ENCODE measurements around the gene GJA3. TPM values are rescaled to one million over a fixed set of nuclear protein-coding genes. Genes with fewer than 3 reads are reported as not detected.

Gene GJA3
- total RNA-seq, 4 donors from 2014 or later, result not detected

GRCh38 chr13:20142023-20142926, 18.6 kb downstream of the GJA3 start:
- peaks cover 9 to 16% (median 12%) of the 10 kb centered on the region in 4 donors for H3K4me1 ChIP-seq
- H3K36me3 ChIP-seq, result no peaks in the 10 kb centered on the region
- peak overlapping the region; percentile 9 to 24 (median 14) for H3K4me3 ChIP-seq
- H3K27ac ChIP-seq (replicated peaks in 1 of 4), result no peak overlapping the region
- WGBS, result 60% methylated on average over 27 of the region's 84 CpGs
- intact Hi-C loops (cut with DNase I), result no loop called here
- TF ChIP-seq, protein P1, sequence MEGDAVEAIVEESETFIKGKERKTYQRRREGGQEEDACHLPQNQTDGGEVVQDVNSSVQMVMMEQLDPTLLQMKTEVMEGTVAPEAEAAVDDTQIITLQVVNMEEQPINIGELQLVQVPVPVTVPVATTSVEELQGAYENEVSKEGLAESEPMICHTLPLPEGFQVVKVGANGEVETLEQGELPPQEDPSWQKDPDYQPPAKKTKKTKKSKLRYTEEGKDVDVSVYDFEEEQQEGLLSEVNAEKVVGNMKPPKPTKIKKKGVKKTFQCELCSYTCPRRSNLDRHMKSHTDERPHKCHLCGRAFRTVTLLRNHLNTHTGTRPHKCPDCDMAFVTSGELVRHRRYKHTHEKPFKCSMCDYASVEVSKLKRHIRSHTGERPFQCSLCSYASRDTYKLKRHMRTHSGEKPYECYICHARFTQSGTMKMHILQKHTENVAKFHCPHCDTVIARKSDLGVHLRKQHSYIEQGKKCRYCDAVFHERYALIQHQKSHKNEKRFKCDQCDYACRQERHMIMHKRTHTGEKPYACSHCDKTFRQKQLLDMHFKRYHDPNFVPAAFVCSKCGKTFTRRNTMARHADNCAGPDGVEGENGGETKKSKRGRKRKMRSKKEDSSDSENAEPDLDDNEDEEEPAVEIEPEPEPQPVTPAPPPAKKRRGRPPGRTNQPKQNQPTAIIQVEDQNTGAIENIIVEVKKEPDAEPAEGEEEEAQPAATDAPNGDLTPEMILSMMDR (IDR thresholded peaks at IDR 0.05), result no peak
- TF ChIP-seq POLR2AphosphoS5 (IDR thresholded peaks at IDR 0.05) (no peak), EP300 (IDR thresholded peaks at IDR 0.05) (no peak), POLR2A (IDR thresholded peaks at IDR 0.05; ENCODE audit: low read depth) (no peak)
- H3K9me3 ChIP-seq, result no peaks in the 10 kb centered on the region
- peaks cover 0 to 81% (median 16%) of the 10 kb centered on the region in 4 donors for H3K27me3 ChIP-seq
- no peak for DNase-seq (ENCODE audit: extremely low spot score)

GRCh38 chr13:20141238-20142022, 19.4 kb downstream of the GJA3 start:
- Histone ChIP-seq H3K9me3 (no peaks in the 10 kb centered on the region), H3K36me3 (no peaks in the 10 kb centered on the region), H3K27me3 (peaks cover 0 to 85% (median 18%) of the 10 kb centered on the region in 4 donors), H3K4me1 (peaks cover 14 to 20% (median 18%) of the 10 kb centered on the region in 4 donors), H3K4me3 (peak overlapping the region in 2 of 4 donors; percentile 17 to 24), H3K27ac (replicated peaks in 1 of 4) (no peak overlapping the region)
- WGBS, result 74% methylated on average over 12 of the region's 14 CpGs
- TF ChIP-seq POLR2AphosphoS5 (IDR thresholded peaks at IDR 0.05) (no peak), POLR2A (IDR thresholded peaks at IDR 0.05; ENCODE audit: low read depth) (no peak), EP300 (IDR thresholded peaks at IDR 0.05) (no peak)
- TF ChIP-seq, protein P1 (IDR thresholded peaks at IDR 0.05), result no peak
- intact Hi-C loops (cut with DNase I), result loop anchor here (2.0 kb wide), 1 partner anchor 35 kb away; no protein-coding TSS in a partner anchor
- no peak for DNase-seq (ENCODE audit: extremely low spot score)

DNA sequence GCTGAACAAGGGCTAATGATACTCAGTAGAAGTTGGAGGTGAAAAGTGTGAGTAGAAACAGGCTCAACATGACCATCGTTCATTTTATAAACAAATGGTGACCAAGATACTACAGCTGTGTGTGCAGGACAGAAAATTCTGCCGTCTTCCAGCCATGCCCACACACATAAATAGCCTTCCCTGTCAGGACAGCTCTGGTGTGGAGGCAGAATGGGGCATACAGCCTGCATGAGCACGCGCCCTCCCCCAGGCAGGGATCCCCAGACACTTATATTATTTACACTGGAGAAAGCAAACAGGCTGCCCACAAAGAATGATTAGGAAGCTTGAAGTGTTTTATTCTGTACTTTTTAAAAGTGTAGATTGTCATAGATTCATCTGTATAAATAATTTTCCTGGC, 20.4 kb downstream of the GJA3 start:
- DNase-seq (ENCODE audit: extremely low spot score), result no peak
- TF ChIP-seq POLR2A (IDR thresholded peaks at IDR 0.05; ENCODE audit: low read depth) (no peak), EP300 (IDR thresholded peaks at IDR 0.05) (no peak), POLR2AphosphoS5 (IDR thresholded peaks at IDR 0.05) (no peak)
- TF ChIP-seq, protein P1 (IDR thresholded peaks at IDR 0.05), result no peak
- Histone ChIP-seq H3K27ac (replicated peaks in 1 of 4) (no peak overlapping the region), H3K27me3 (peaks cover 0 to 85% (median 18%) of the 10 kb centered on the region in 4 donors), H3K4me1 (peaks cover 14 to 20% (median 18%) of the 10 kb centered on the region in 4 donors), H3K36me3 (no peaks in the 10 kb centered on the region), H3K9me3 (no peaks in the 10 kb centered on the region), H3K4me3 (no peak overlapping the region)
- intact Hi-C loops (cut with DNase I), result loop anchor here (2.0 kb wide), 1 partner anchor 36 kb away; no protein-coding TSS in a partner anchor
- 73% methylated on average over 4 of the region's 4 CpGs for WGBS

DNA sequence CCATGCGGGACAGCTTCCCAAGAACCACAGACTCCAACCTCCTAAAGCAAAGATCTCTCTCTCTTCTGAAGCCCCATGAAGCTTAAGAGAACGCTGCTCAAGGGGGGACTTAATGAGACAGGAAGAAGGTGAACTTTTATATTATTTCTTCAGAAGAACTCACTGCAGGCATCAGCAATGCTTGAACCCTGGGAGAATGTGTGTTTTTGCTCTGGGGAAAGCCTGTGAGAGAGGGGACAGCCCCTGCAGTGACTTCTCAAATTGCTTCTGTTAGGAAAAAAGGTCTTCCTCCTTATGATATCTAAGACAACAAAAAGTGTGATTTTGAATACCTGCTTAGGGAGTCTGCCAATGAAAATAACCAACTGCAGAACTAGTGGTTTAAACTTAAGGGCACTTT, 23.0 kb downstream of the GJA3 start:
- no peak for DNase-seq (ENCODE audit: extremely low spot score)
- Histone ChIP-seq H3K4me1 (peaks cover 14 to 20% (median 18%) of the 10 kb centered on the region in 4 donors), H3K27ac (replicated peaks in 1 of 4) (no peak overlapping the region), H3K36me3 (no peaks in the 10 kb centered on the region), H3K9me3 (no peaks in the 10 kb centered on the region), H3K27me3 (peaks cover 0 to 72% (median 17%) of the 10 kb centered on the region in 4 donors), H3K4me3 (no peak overlapping the region)
- WGBS, result 56% methylated on average over 2 of the region's 2 CpGs
- intact Hi-C loops (cut with DNase I), result no loop called here
- no peak for TF ChIP-seq POLR2AphosphoS5 (IDR thresholded peaks at IDR 0.05)
- no peak for TF ChIP-seq POLR2A (IDR thresholded peaks at IDR 0.05; ENCODE audit: low read depth)
- TF ChIP-seq, protein P1 (IDR thresholded peaks at IDR 0.05), result no peak
- TF ChIP-seq EP300 (IDR thresholded peaks at IDR 0.05), result no peak
